IMR-90 (cell line): ENCODE results near the gene CNPY3. TPM values are rescaled to one million over a fixed set of nuclear protein-coding genes. Genes with fewer than 3 reads are reported as not detected.
A peak's percentile ranks its signal among the peaks of the same experiment; 100 is the strongest.

Experiments
- ATAC-seq: fragments of 200-7000 bp; cut with Tn5 transposase; 2 replicates; pipeline ENCODE4 v1.9.1; 2020; ENCODE audit warnings: low read depth, mild to moderate bottlenecking, moderate library complexity
- BruUV-seq: library from RNA; stranded (reverse); fragments of 400-500 nt; replicated peaks from 2 replicates; lab custom pipeline; 2021; lab: Mats Ljungman, UMichigan
- CTCF ChIA-PET: fragments of 300-600 bp; formaldehyde crosslinking; extraction: SDS; loops from one replicate; lab custom pipeline; 2021; ENCODE audit warnings: antibody characterized with exemption; lab: Yijun Ruan, JAX
- POLR2A ChIA-PET: fragments of 300-600 bp; sonication (Branson Sonifier 250); formaldehyde crosslinking; loops from one replicate; lab custom pipeline; 2022; ENCODE audit warnings: antibody characterized with exemption; ENCODE audit not compliant: unreplicated experiment; lab: Charles Lee
- DNase-seq: peaks from one replicate; pipeline ENCODE4 v3.0.0; 2013
- H2AFZ ChIP-seq: replicated peaks from 2 replicates; pipeline ENCODE3; 2013; ENCODE audit warnings: low read length, mild to moderate bottlenecking; ENCODE audit not compliant: poor library complexity
- H2AK5ac ChIP-seq: 2 replicates; pipeline ENCODE4 v1.6.1; 2013; ENCODE audit warnings: low read depth, low read length, inconsistent platforms
- H2AK9ac ChIP-seq: replicated peaks from 2 replicates; pipeline ENCODE3; 2013; ENCODE audit warnings: mild to moderate bottlenecking, low read depth, low read length, moderate library complexity; ENCODE audit not compliant: poor library complexity
- H2BK120ac ChIP-seq: 2 replicates; pipeline ENCODE4 v1.6.1; 2013; ENCODE audit warnings: low read depth, low read length, inconsistent platforms
- H2BK15ac ChIP-seq: 3 replicates; pipeline ENCODE4 v1.6.1; 2013; ENCODE audit warnings: low read depth, low read length, inconsistent platforms
- H2BK20ac ChIP-seq: 2 replicates; pipeline ENCODE4 v1.6.1; 2013; ENCODE audit warnings: low read depth, mild to moderate bottlenecking, inconsistent platforms, low read length, moderate library complexity
- H2BK5ac ChIP-seq: 2 replicates; pipeline ENCODE4 v1.6.1; 2013; ENCODE audit warnings: mild to moderate bottlenecking, low read depth, low read length, inconsistent platforms; ENCODE audit not compliant: poor library complexity, severe bottlenecking
- H3K14ac ChIP-seq: replicated peaks from 2 replicates; pipeline ENCODE4 v1.6.1; 2013; ENCODE audit warnings: low read depth, low read length, inconsistent platforms
- H3K18ac ChIP-seq: 2 replicates; pipeline ENCODE4 v1.6.1; 2013; ENCODE audit warnings: low read depth, low read length, control low read depth
- H3K23ac ChIP-seq: 2 replicates; pipeline ENCODE4 v1.6.1; 2013; ENCODE audit warnings: low read depth, low read length, inconsistent platforms
- H3K27ac ChIP-seq: 2 replicates; pipeline ENCODE4 v1.5.1; 2013; ENCODE audit warnings: mild to moderate bottlenecking, control low read depth, low read length; ENCODE audit not compliant: insufficient read depth
- H3K27me3 ChIP-seq: 2 replicates; pipeline ENCODE4 v1.6.1; 2013; ENCODE audit warnings: low read length; ENCODE audit not compliant: control insufficient read depth, insufficient read depth
- H3K36me3 ChIP-seq: 2 replicates; pipeline ENCODE4 v1.6.1; 2013; ENCODE audit warnings: low read length, mixed read lengths; ENCODE audit not compliant: control insufficient read depth, insufficient read depth
- H3K4ac ChIP-seq: 2 replicates; pipeline ENCODE4 v1.6.1; 2013; ENCODE audit warnings: low read depth, low read length, inconsistent platforms
- H3K4me1 ChIP-seq: 2 replicates; pipeline ENCODE4 v1.6.1; 2013; ENCODE audit warnings: low read length, mixed read lengths; ENCODE audit not compliant: control insufficient read depth, insufficient read depth
- H3K4me2 ChIP-seq: 2 replicates; pipeline ENCODE4 v1.6.1; 2013; ENCODE audit warnings: low read depth, mild to moderate bottlenecking, control low read depth, low read length, moderate library complexity
- H3K4me3 ChIP-seq: 2 replicates; pipeline ENCODE4 v1.5.1; 2013; ENCODE audit warnings: low read depth, mild to moderate bottlenecking, control low read depth, low read length, moderate library complexity; ENCODE audit not compliant: insufficient read depth
- H3K56ac ChIP-seq: 2 replicates; pipeline ENCODE4 v1.6.1; 2013; ENCODE audit warnings: low read length, inconsistent platforms; ENCODE audit not compliant: insufficient read depth; ENCODE audit errors: extremely low read depth
- H3K79me1 ChIP-seq, 2 experiments: 2 replicates each; pipeline ENCODE4 v1.6.1; 2013; ENCODE audit warnings: low read length in 2 of 2, inconsistent platforms in 1 of 2, low read depth in 1 of 2
- H3K9ac ChIP-seq: 2 replicates; pipeline ENCODE4 v1.6.1; 2013; ENCODE audit warnings: low read depth, low read length, control low read depth
- H3K9me1 ChIP-seq: 2 replicates; pipeline ENCODE4 v1.6.1; 2013; ENCODE audit warnings: low read length, inconsistent platforms; ENCODE audit not compliant: insufficient read depth
- H3K9me3 ChIP-seq: 2 replicates; pipeline ENCODE4 v1.6.1; 2013; ENCODE audit warnings: low read length; ENCODE audit not compliant: control insufficient read depth, insufficient read depth
- H4K20me1 ChIP-seq: 2 replicates; pipeline ENCODE4 v1.6.1; 2013; ENCODE audit warnings: low read length, inconsistent platforms; ENCODE audit not compliant: insufficient read depth
- H4K5ac ChIP-seq: 2 replicates; pipeline ENCODE4 v1.6.1; 2013; ENCODE audit warnings: mild to moderate bottlenecking, low read depth, low read length, control low read depth
- H4K8ac ChIP-seq, 2 experiments: 2 replicates each; pipeline ENCODE4 v1.6.1; 2013; ENCODE audit warnings: low read depth in 2 of 2, low read length in 2 of 2, control low read depth in 1 of 2, inconsistent platforms in 1 of 2
- H4K91ac ChIP-seq: 2 replicates; pipeline ENCODE4 v1.6.1; 2013; ENCODE audit warnings: low read depth, low read length, inconsistent platforms; ENCODE audit not compliant: insufficient read depth
- CHD1 ChIP-seq: IDR thresholded peaks from 2 replicates; pipeline ENCODE4 v1.6.1; 2012; ENCODE audit warnings: low read depth, low read length, improper control_type of control experiment
- MAZ ChIP-seq: IDR thresholded peaks from 2 replicates; pipeline ENCODE4 v1.6.1; 2012; ENCODE audit warnings: low read depth, mild to moderate bottlenecking, low read length, improper control_type of control experiment, moderate library complexity, borderline replicate concordance
- MXI1 ChIP-seq: IDR thresholded peaks from 2 replicates; pipeline ENCODE4 v1.6.1; 2012; ENCODE audit warnings: low read depth, mild to moderate bottlenecking, low read length, moderate library complexity, borderline replicate concordance
- POLR2A ChIP-seq: IDR thresholded peaks from 2 replicates; pipeline ENCODE4 v1.6.1; 2012; ENCODE audit warnings: mild to moderate bottlenecking, low read depth, low read length
- WGBS, 2 experiments: methylation state at CpG; one replicate each; pipeline versions ENCODE4 v1.1.5 to v1.1.7; 2013; ENCODE audit warnings: missing lambda C conversion rate in 2 of 2; ENCODE audit not compliant: insufficient read length in 1 of 2; ENCODE audit errors: extremely low coverage in 2 of 2; 5-methylcytosine and 5-hydroxymethylcytosine counted together
- dilution Hi-C: fragments of 300-500 bp; cut with HindIII; formaldehyde crosslinking; loops from one replicate; pipeline ENCODE4 v1.14.3; 2018; ENCODE audit warnings: low sequenced_read_pairs; ENCODE audit not compliant: unreplicated experiment
- in situ Hi-C: fragments of 300-500 bp; cut with MboI; formaldehyde crosslinking; loops from 3 replicates; pipeline ENCODE4 v1.14.3; 2019; ENCODE audit warnings: low sequenced_read_pairs, inconsistent platforms, mixed read lengths
- intact Hi-C: fragments of 100-400 bp; cut with micrococcal nuclease; formaldehyde crosslinking; loops from 2 replicates; pipeline ENCODE4 v1.10.0; 2022
- polyA plus RNA-seq, 3 experiments: library from polyadenylated mRNA; depleted of rRNA; stranded (reverse); fragments of >200 nt; gene quantifications; 2 replicates each; pipeline ENCODE4 v1.2.3, GENCODE V29; 2012; ENCODE audit warnings: low replicate concordance in 1 of 3
- total RNA-seq: library from RNA; depleted of rRNA; stranded (reverse); fragments of >200 nt; gene quantifications from 2 replicates; pipeline ENCODE4 v1.2.3, GENCODE V29; 2012
- TF ChIP-seq, protein P1 (sequence below): fragments of 150-350 bp; IDR thresholded peaks from 2 replicates; pipeline ENCODE4 v1.6.1; 2017; ENCODE audit warnings: mild to moderate bottlenecking, antibody characterized with exemption, low read length, low read depth

Gene CNPY3
- total and polyA plus RNA-seq, 2 of the 4 experiments (the other 2 are of a cell fraction) = 13.3 to 39.2 TPM

DNA sequence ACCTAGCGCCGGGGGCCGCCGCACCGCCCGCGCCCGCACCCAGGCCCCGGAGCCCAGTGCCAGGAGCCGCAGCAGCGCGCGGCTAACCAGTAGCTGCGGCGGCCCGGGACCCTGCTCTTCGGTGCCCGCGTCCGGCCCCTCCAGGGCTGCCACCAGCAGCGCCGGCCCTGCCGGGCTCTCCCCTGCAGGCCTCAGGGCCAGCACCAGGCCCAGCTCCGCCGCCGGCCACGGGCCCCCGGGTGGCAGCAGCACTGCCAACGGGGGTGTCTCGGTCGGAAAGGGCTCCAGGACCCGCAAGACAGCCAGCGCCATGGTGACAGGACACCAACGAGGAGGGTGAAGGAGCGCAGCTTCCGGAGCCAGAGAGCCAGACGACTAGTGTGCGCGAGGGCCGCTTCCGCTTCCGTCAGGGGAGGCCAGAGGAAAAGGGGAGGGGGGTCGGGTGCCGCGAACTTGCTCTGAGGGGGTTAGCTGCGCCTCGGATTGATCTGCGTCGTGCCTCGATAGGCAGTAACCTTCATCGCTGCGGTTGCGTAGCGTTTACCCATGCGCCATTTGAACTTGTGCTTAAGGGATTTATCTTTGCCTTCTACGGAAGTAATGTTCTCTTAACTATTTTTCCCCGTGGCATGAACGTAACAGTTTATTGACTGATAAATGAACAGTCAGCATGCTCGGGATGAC lies 49.7 kb downstream of the CNPY3 start, which contains the start of gene PEX6:
Gene PEX6, minus strand, starts transcription at position 343 of the 684 bp plus-strand sequence. Its CDS starts 31 bp downstream, at position 312.
- peak within 1 kb of the TSS; percentile 82 to 99 for H4K8ac ChIP-seq
- peak; percentile 83 for TF ChIP-seq POLR2A
- TF ChIP-seq MAZ = peak; percentile 62; the same call in 1 of the 2 replicates
- peak; percentile 64; the same call in 1 of the 2 replicates for TF ChIP-seq MXI1
- TF ChIP-seq CHD1 = no peak
- TF ChIP-seq, protein P1, sequence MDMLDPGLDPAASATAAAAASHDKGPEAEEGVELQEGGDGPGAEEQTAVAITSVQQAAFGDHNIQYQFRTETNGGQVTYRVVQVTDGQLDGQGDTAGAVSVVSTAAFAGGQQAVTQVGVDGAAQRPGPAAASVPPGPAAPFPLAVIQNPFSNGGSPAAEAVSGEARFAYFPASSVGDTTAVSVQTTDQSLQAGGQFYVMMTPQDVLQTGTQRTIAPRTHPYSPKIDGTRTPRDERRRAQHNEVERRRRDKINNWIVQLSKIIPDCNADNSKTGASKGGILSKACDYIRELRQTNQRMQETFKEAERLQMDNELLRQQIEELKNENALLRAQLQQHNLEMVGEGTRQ = no peak
- H3K14ac ChIP-seq = peak within 1 kb of the TSS; percentile 94
- H3K23ac ChIP-seq = peak within 1 kb of the TSS; percentile 93
- 0% methylated on average over 56 of the region's 59 CpGs; no CpG with 5 or more reads in 1 of the 2 experiments for WGBS, 2 experiments
- DNase-seq = peak; percentile 80
- H3K27me3 ChIP-seq = no peaks in the 10 kb centered on the region
- no peaks in the 10 kb centered on the region for H3K9me3 ChIP-seq
- peak within 1 kb of the TSS; percentile 75 for H2BK5ac ChIP-seq
- peaks cover 5% of the 10 kb centered on the region for H3K4me1 ChIP-seq
- H2AK5ac ChIP-seq = peak within 1 kb of the TSS; percentile 93
- H4K5ac ChIP-seq = peak within 1 kb of the TSS; percentile 50
- peak within 1 kb of the TSS; percentile 68 for H3K4me3 ChIP-seq
- peak within 1 kb of the TSS; percentile 39 for H3K18ac ChIP-seq
- POLR2A ChIA-PET = no interaction called here
- H3K4ac ChIP-seq = peak within 1 kb of the TSS; percentile 92
- peak within 1 kb of the TSS; percentile 92 for H3K4me2 ChIP-seq
- CTCF ChIA-PET = no interaction called here
- ATAC-seq = peak; percentile 93
- H2AK9ac ChIP-seq = peak within 1 kb of the TSS; percentile 99
- peaks cover 9 to 42% of the 10 kb centered on the region in 2 experiments for H3K79me1 ChIP-seq
- in situ Hi-C loops = loop anchor here (5.0 kb wide), 1 partner anchor 47 kb away; no protein-coding TSS in a partner anchor
- H4K20me1 ChIP-seq = peaks cover 8% of the 10 kb centered on the region; the same call in 1 of the 2 replicates
- H3K36me3 ChIP-seq = peaks cover 5% of the 10 kb centered on the region; the same call in 1 of the 2 replicates
- peak within 1 kb of the TSS; percentile 83 for H3K27ac ChIP-seq
- dilution Hi-C loops = no loop called here
- H2BK120ac ChIP-seq = peak within 1 kb of the TSS; percentile 50
- H3K9me1 ChIP-seq = peaks cover 12% of the 10 kb centered on the region
- peak within 1 kb of the TSS; percentile 94 for H2AFZ ChIP-seq
- intact Hi-C loops = loop anchor here (2.0 to 5.0 kb wide), 2 partner anchors 50 to 77 kb away; partner anchors contain the start of gene CNPY3
- peak within 1 kb of the TSS; percentile 95 for H3K9ac ChIP-seq
- H2BK20ac ChIP-seq = peak within 1 kb of the TSS; percentile 51
- H3K56ac ChIP-seq = peak within 1 kb of the TSS; percentile 89
- no TSS peak for BruUV-seq
- peak within 1 kb of the TSS; percentile 33; the same call in 1 of the 3 replicates for H2BK15ac ChIP-seq
- peak within 1 kb of the TSS; percentile 85 for H4K91ac ChIP-seq
